ENCODE measurements around the gene TRAP1. TPM values are rescaled to one million over a fixed set of nuclear protein-coding genes. Genes with fewer than 3 reads are reported as not detected.

TRAP1 gene
- total RNA-seq, 1 donor from 2014 or later = 111 TPM

DNA sequence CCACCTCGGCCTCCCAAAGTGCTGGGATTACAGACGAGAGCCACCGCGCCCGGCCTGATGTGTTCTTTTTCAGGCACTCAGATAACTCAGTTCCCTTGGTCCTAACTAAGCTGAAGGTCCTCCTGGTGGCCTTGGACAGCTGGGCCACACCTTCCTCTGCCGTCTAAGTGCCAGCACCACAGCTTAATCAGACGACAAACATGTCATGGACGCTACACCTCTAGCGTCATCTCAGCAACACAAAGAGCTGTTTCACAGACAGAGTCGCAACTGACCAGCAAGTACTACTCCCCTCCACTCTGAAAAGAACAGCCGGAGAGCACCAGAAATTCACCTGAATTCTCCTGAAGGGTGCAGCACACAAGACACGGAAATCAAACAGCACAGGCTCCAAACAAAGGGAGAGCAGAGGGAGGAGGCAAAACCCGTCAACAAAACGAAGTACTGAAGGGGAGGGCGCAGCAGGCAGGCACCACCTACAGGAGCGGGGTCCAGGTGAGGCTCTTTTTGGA is 4.4 kb downstream of the TRAP1 start:
- intact Hi-C loops (cut with DNase I) = no loop called here
- no peak overlapping the region for H3K4me3 ChIP-seq
- H3K27me3 ChIP-seq = no peaks in the 10 kb centered on the region
- H3K36me3 ChIP-seq = no peaks in the 10 kb centered on the region
- no peak for DNase-seq (ENCODE audit: extremely low spot score in 2 of 2)
- H3K9me3 ChIP-seq = no peaks in the 10 kb centered on the region
- no peak overlapping the region for H3K27ac ChIP-seq
- TF ChIP-seq POLR2A (IDR thresholded peaks at IDR 0.05) (no peak), CTCF (IDR thresholded peaks at IDR 0.05) (no peak), POLR2AphosphoS5 (IDR thresholded peaks at IDR 0.05; ENCODE audit: insufficient read depth in 1 of 2, low read depth in 1 of 2) (no peak)
- peaks cover 22% of the 10 kb centered on the region for H3K4me1 ChIP-seq

GRCh38 chr16:3706253-3707012 is 10.9 kb downstream of the TRAP1 start:
- no peaks in the 10 kb centered on the region for H3K27me3 ChIP-seq
- DNase-seq (ENCODE audit: extremely low spot score in 2 of 2) = no peak
- no peak overlapping the region for H3K4me3 ChIP-seq
- intact Hi-C loops (cut with DNase I) = no loop called here
- no peaks in the 10 kb centered on the region for H3K4me1 ChIP-seq
- TF ChIP-seq POLR2A (IDR thresholded peaks at IDR 0.05) (no peak), POLR2AphosphoS5 (IDR thresholded peaks at IDR 0.05; ENCODE audit: insufficient read depth in 1 of 2, low read depth in 1 of 2) (no peak), CTCF (IDR thresholded peaks at IDR 0.05) (no peak)
- H3K9me3 ChIP-seq = no peaks in the 10 kb centered on the region
- no peaks in the 10 kb centered on the region for H3K36me3 ChIP-seq
- no peak overlapping the region for H3K27ac ChIP-seq

DNA sequence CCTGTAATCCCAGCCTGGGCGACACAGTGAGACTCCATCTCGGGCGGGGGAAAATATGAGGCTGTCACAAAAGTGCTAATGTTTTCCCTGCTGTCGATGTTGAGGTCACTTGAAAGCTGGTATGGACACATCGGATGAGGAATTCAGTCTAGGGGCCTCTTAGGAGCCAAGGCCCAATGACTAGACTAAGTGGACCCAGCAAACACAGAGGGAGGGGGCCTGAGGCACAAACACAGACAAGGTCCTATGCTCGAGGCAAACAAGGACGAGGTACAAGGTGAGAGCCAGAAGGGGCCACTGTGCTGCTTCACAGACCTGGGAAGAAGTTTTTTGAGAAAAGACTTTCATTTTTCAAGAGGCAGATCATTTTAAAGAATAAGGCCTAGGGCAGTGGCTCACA is 15.2 kb downstream of the TRAP1 start:
- intact Hi-C loops (cut with DNase I) = loop anchor here (1.0 kb wide), 1 partner anchor 21 kb away; no protein-coding TSS in a partner anchor
- H3K4me1 ChIP-seq = no peaks in the 10 kb centered on the region
- H3K27me3 ChIP-seq = no peaks in the 10 kb centered on the region
- H3K27ac ChIP-seq = no peak overlapping the region
- no peaks in the 10 kb centered on the region for H3K36me3 ChIP-seq
- H3K4me3 ChIP-seq = no peak overlapping the region
- TF ChIP-seq POLR2A (IDR thresholded peaks at IDR 0.05) (no peak), POLR2AphosphoS5 (IDR thresholded peaks at IDR 0.05; ENCODE audit: insufficient read depth in 1 of 2, low read depth in 1 of 2) (no peak), CTCF (IDR thresholded peaks at IDR 0.05) (no peak)
- H3K9me3 ChIP-seq = no peaks in the 10 kb centered on the region
- no peak for DNase-seq (ENCODE audit: extremely low spot score in 2 of 2)

DNA sequence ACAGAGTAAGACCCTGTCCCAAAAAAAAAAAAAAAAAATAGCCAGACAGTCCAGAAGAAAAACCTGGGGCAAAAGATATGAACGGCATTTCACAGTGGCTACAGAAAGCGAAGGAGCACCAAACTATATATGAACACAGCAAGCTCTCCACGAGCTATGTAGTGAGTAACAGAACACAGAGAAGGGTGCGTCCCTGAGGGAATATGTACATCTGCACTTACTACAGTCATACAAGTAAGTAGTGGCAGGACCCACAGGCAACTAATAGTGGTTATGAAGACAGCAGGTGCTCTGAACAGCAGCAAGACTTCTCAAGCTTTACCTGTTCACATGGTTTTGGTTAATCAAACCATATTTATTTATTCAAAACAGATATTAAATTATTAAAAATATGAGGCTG is 15.8 kb downstream of the TRAP1 start:
- Histone ChIP-seq H3K27ac (no peak overlapping the region), H3K27me3 (no peaks in the 10 kb centered on the region), H3K4me3 (no peak overlapping the region), H3K9me3 (no peaks in the 10 kb centered on the region), H3K36me3 (no peaks in the 10 kb centered on the region), H3K4me1 (no peaks in the 10 kb centered on the region)
- TF ChIP-seq POLR2A (IDR thresholded peaks at IDR 0.05) (no peak), CTCF (IDR thresholded peaks at IDR 0.05) (no peak), POLR2AphosphoS5 (IDR thresholded peaks at IDR 0.05; ENCODE audit: insufficient read depth in 1 of 2, low read depth in 1 of 2) (no peak)
- intact Hi-C loops (cut with DNase I) = no loop called here
- no peak for DNase-seq (ENCODE audit: extremely low spot score in 2 of 2)

DNA sequence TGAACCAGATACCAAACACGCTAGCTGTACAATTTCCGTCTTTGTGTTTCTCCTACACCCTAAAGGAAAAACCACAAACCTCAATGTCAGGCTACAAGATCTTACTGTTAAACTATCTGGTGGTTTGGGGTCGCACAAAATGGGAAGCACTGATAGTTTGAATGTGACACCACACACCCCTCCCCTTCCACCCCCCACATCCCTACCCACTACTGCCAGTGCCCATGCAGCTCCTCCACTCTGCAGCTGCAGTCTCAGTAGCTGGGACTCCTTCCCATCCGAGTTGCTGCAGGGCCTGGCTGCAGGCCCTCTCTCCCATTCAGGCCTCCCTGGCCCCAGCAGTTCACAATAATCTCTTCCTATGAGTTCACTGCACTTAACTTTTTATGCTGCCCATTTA is 18.4 kb downstream of the TRAP1 start:
- no peaks in the 10 kb centered on the region for H3K9me3 ChIP-seq
- H3K36me3 ChIP-seq = no peaks in the 10 kb centered on the region
- DNase-seq (ENCODE audit: extremely low spot score in 2 of 2) = no peak
- H3K27ac ChIP-seq = no peak overlapping the region
- no peaks in the 10 kb centered on the region for H3K27me3 ChIP-seq
- H3K4me1 ChIP-seq = no peaks in the 10 kb centered on the region
- no peak overlapping the region for H3K4me3 ChIP-seq
- TF ChIP-seq POLR2A (IDR thresholded peaks at IDR 0.05) (no peak), CTCF (IDR thresholded peaks at IDR 0.05) (no peak), POLR2AphosphoS5 (IDR thresholded peaks at IDR 0.05; ENCODE audit: insufficient read depth in 1 of 2, low read depth in 1 of 2) (no peak)
- intact Hi-C loops (cut with DNase I) = no loop called here

All from vagina (tissue), 2 donors.